GM18861 (cell line): ENCODE data around the gene FGD1.

ENCODE experiments used
- ATAC-seq: cut with Tn5 transposase; IDR thresholded peaks from one replicate; pipeline ENCODE4 v1.9.1; 2021; ENCODE audit not compliant: unreplicated experiment

FGD1 gene

GRCh38 chrX:54407266-54407665, 88.8 kb downstream of the FGD1 start:
- no peak for ATAC-seq

DNA sequence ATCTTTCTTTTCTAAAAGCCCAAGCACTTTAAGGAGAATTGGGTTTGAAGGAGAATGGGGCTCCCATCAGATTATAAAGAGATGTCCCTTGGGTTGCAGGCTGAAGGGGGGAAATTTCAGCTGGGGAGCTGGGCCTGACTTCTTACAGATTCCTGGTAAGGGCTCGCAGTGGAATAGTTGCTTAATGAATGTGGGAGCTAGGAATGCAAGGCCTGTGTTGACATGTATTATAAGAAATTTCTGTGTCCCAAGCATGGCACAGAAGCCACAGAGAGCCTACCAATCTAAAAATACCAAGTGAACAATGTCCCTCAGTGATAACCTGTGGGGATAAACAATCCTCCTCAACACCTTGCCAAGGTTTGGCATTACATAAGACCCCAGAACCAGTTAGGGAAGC, 98.9 kb downstream of the FGD1 start:
- ATAC-seq, result no peak
